ENCODE data around the gene CAND2.
"Not testable (repeated sequence)": the region's sequence is repeated elsewhere in the genome, so short reads cannot be mapped to it uniquely, and the experiment has no call there.

CAND2 gene

DNA sequence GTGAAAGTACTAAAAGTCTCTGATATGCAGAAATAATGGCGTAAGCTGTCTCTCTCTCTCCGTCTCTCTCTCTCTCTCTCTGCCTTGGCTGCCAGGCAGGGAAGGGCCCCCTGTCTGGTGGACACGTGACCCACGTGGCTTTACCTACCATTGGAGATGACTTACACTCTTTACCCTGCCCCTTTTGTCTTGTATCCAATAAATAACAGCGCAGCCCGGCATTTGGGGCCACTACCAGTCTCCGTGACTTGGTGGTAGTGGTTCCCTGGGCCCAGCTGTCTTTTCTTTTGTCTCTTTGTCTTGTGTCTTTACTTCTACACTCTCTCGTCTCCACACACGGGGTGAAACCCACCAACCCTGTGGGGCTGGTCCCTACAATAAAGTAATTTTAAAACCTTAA is 25.2 kb upstream of the CAND2 start:
- Histone ChIP-seq H3K4me3 (ENCODE audit: low read depth in 1 of 2, low read length in 2 of 2) (no peak overlapping the region), H3K4me1 (ENCODE audit: control insufficient read depth in 1 of 2, insufficient read depth in 2 of 2, low read length in 2 of 2) (no peaks in the 10 kb centered on the region), H3K27me3 (ENCODE audit: control insufficient read depth in 1 of 2, insufficient read depth in 2 of 2, low read length in 2 of 2) (peaks cover 0 to 4% of the 10 kb centered on the region in 2 donors), H3K9me3 (ENCODE audit: control insufficient read depth in 1 of 2, low read length in 2 of 2) (no peaks in the 10 kb centered on the region), H3K9ac (ENCODE audit: low read depth in 1 of 2, low read length in 2 of 2) (no peak overlapping the region), H3K36me3 (ENCODE audit: control insufficient read depth in 1 of 2, insufficient read depth in 2 of 2, low read length in 2 of 2) (no peaks in the 10 kb centered on the region), H3K27ac (ENCODE audit: low read depth, low read length) (no peak overlapping the region)

DNA sequence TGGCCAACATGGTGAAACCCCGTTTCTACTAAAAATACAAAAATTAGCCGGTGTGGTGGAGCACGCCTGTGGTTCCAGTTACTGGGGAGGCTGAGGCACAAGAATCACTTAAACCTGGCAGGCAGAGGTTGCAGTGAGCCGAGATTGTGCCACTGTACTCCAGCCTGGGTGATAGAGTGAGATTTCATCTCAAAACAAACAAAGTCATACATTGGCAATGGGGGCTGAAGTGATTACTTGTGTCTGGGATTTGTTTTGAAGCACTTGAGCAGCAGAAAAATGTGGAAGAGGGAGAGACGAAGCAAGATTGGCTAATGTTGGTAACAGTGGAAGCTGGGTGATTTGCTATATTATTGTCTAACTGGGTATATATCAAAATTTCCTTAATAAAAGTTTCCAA is 24.0 kb upstream of the CAND2 start:
- H3K9ac ChIP-seq (ENCODE audit: low read depth in 1 of 2, low read length in 2 of 2): no peak overlapping the region
- no peak overlapping the region for H3K4me3 ChIP-seq (ENCODE audit: low read depth in 1 of 2, low read length in 2 of 2)
- H3K27me3 ChIP-seq (ENCODE audit: control insufficient read depth in 1 of 2, insufficient read depth in 2 of 2, low read length in 2 of 2): peaks cover 0 to 4% of the 10 kb centered on the region in 2 donors
- H3K36me3 ChIP-seq (ENCODE audit: control insufficient read depth in 1 of 2, insufficient read depth in 2 of 2, low read length in 2 of 2): no peaks in the 10 kb centered on the region
- H3K9me3 ChIP-seq (ENCODE audit: control insufficient read depth in 1 of 2, low read length in 2 of 2): no peaks in the 10 kb centered on the region
- H3K4me1 ChIP-seq (ENCODE audit: control insufficient read depth in 1 of 2, insufficient read depth in 2 of 2, low read length in 2 of 2): no peaks in the 10 kb centered on the region
- no peak overlapping the region for H3K27ac ChIP-seq (ENCODE audit: low read depth, low read length)

DNA sequence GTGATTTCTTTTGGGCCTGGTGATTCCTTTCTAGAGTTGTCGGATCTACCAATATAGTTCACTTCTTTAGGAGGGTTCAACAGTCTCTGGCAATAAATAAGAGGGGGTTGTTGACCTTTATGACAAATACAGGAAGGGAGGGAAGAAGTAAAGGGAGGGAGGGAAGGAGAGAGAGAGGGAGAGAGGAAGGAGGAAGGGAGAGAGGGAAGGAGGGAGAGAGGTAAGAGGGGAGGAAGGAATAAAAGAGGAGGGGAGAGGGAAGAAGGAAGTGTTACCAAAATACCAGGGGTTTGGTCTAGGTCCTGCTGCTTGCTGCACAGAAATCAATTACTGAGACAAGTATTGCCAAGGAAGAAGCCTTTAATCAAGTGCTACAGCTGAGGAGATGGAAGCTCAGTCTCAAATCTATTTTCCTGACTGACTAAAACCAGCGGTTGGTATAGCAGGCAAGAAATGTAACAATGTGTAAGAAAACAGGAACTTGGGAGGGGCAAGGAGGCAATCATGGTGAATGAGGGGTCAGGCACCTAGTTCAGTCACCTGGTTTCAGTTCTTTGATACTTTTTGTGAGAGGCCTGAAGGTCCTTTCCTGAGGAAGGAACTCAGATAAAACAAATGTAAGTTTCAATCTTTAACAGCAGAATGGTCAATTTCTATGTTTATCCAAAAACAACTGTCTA is 23.3 kb upstream of the CAND2 start:
- no peak overlapping the region for H3K9ac ChIP-seq (ENCODE audit: low read depth in 1 of 2, low read length in 2 of 2)
- no peaks in the 10 kb centered on the region for H3K9me3 ChIP-seq (ENCODE audit: control insufficient read depth in 1 of 2, low read length in 2 of 2)
- peaks cover 0 to 4% of the 10 kb centered on the region in 2 donors for H3K27me3 ChIP-seq (ENCODE audit: control insufficient read depth in 1 of 2, insufficient read depth in 2 of 2, low read length in 2 of 2)
- H3K36me3 ChIP-seq (ENCODE audit: control insufficient read depth in 1 of 2, insufficient read depth in 2 of 2, low read length in 2 of 2): no peaks in the 10 kb centered on the region
- no peak overlapping the region for H3K27ac ChIP-seq (ENCODE audit: low read depth, low read length)
- H3K4me1 ChIP-seq (ENCODE audit: control insufficient read depth in 1 of 2, insufficient read depth in 2 of 2, low read length in 2 of 2): no peaks in the 10 kb centered on the region
- H3K4me3 ChIP-seq (ENCODE audit: low read depth in 1 of 2, low read length in 2 of 2): no peak overlapping the region

DNA sequence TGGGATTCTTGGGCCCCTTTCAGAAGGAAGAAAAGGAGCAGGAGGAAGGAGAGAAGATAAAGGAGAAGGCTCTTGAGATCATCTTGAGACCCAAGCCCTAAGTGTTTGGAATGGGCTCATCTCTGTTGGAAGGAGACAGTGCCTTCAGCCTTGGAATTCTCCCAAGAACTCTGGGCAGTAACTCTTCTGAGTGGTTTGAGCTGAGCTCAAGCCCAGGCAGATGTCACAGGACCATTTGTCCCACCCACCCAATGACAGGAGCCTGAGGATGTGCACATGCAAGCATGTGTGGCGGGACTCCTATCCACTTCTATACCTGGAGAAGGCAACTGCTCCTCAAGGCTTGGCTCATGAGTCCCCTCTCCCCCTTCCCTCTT is 22.8 kb upstream of the CAND2 start:
- Histone ChIP-seq H3K27ac (ENCODE audit: low read depth, low read length) (no peak overlapping the region), H3K9ac (ENCODE audit: low read depth in 1 of 2, low read length in 2 of 2) (no peak overlapping the region), H3K27me3 (ENCODE audit: control insufficient read depth in 1 of 2, insufficient read depth in 2 of 2, low read length in 2 of 2) (peaks cover 0 to 4% of the 10 kb centered on the region in 2 donors), H3K36me3 (ENCODE audit: control insufficient read depth in 1 of 2, insufficient read depth in 2 of 2, low read length in 2 of 2) (no peaks in the 10 kb centered on the region), H3K4me1 (ENCODE audit: control insufficient read depth in 1 of 2, insufficient read depth in 2 of 2, low read length in 2 of 2) (no peaks in the 10 kb centered on the region), H3K4me3 (ENCODE audit: low read depth in 1 of 2, low read length in 2 of 2) (no peak overlapping the region), H3K9me3 (ENCODE audit: control insufficient read depth in 1 of 2, low read length in 2 of 2) (no peaks in the 10 kb centered on the region)

DNA sequence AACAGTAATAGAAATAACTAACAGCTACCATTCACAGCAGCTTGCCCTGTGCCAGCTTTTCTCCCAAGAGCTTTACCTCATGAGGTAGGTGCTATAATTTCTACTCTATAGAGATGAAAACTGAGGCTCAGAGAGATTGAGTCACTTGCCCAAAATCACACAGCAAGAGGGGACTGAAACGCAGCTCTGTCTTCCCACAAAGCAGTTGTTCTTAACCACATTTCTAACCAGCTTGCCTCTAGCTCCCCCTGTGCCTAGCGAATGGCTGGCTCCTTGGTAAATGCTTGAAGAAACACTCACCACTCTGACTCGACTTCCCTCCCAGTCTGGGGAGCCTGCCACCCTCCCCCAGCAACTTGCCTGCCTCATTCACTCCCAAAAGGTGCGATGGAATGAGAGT is 21.9 kb upstream of the CAND2 start:
- H3K9me3 ChIP-seq (ENCODE audit: control insufficient read depth in 1 of 2, low read length in 2 of 2): no peaks in the 10 kb centered on the region
- H3K36me3 ChIP-seq (ENCODE audit: control insufficient read depth in 1 of 2, insufficient read depth in 2 of 2, low read length in 2 of 2): no peaks in the 10 kb centered on the region
- H3K4me3 ChIP-seq (ENCODE audit: low read depth in 1 of 2, low read length in 2 of 2): no peak overlapping the region
- H3K9ac ChIP-seq (ENCODE audit: low read depth in 1 of 2, low read length in 2 of 2): no peak overlapping the region
- H3K27ac ChIP-seq (ENCODE audit: low read depth, low read length): no peak overlapping the region
- H3K4me1 ChIP-seq (ENCODE audit: control insufficient read depth in 1 of 2, insufficient read depth in 2 of 2, low read length in 2 of 2): no peaks in the 10 kb centered on the region
- H3K27me3 ChIP-seq (ENCODE audit: control insufficient read depth in 1 of 2, insufficient read depth in 2 of 2, low read length in 2 of 2): peaks cover 0 to 4% of the 10 kb centered on the region in 2 donors

DNA sequence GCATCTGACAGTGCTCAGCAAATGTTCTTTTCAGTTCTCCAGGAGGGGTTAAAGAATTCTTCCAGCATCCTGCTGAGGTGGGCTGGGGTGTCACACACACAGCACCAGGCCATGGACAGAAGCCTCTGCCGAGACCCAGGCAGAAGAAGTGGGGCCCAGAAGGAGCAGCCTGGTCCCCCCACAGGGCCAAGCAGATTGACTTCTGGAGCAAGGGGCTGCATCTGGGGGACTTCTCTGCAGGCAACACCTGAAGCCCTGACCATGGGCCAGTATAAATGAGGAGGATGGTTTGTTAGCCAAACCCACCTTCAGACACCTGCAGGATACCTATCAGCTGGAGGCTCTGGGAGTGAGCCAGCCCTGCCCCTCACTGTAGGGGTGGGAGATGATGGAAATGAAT is 21.3 kb upstream of the CAND2 start:
- H3K36me3 ChIP-seq (ENCODE audit: control insufficient read depth in 1 of 2, insufficient read depth in 2 of 2, low read length in 2 of 2): no peaks in the 10 kb centered on the region
- no peak overlapping the region for H3K27ac ChIP-seq (ENCODE audit: low read depth, low read length)
- no peaks in the 10 kb centered on the region for H3K9me3 ChIP-seq (ENCODE audit: control insufficient read depth in 1 of 2, low read length in 2 of 2)
- H3K27me3 ChIP-seq (ENCODE audit: control insufficient read depth in 1 of 2, insufficient read depth in 2 of 2, low read length in 2 of 2): peaks cover 0 to 4% of the 10 kb centered on the region in 2 donors
- H3K9ac ChIP-seq (ENCODE audit: low read depth in 1 of 2, low read length in 2 of 2): no peak overlapping the region
- H3K4me3 ChIP-seq (ENCODE audit: low read depth in 1 of 2, low read length in 2 of 2): no peak overlapping the region
- no peaks in the 10 kb centered on the region for H3K4me1 ChIP-seq (ENCODE audit: control insufficient read depth in 1 of 2, insufficient read depth in 2 of 2, low read length in 2 of 2)

DNA sequence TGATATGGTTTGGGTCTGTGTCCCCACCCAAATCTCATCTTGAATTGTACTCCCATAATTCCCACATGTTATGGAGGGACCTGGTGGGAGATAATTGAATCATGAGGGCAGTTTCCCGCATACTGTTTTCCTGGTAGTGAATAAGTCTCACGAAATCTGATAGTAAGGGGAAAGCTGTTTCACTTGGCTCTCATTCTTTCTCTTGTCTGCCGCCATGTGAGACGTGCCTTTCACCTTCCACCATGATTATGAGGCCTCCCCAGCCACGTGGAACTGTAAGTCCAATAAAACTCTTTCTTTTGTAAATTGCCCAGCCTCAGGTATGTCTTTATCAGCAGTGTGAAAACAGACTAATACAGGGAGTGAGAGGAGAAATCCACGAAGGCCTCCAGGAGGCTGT is 20.5 kb upstream of the CAND2 start:
- not testable (repeated sequence) for H3K9ac ChIP-seq (ENCODE audit: low read depth in 1 of 2, low read length in 2 of 2); H3K4me3 ChIP-seq (ENCODE audit: low read depth in 1 of 2, low read length in 2 of 2); H3K4me1 ChIP-seq (ENCODE audit: control insufficient read depth in 1 of 2, insufficient read depth in 2 of 2, low read length in 2 of 2); H3K27ac ChIP-seq (ENCODE audit: low read depth, low read length); H3K36me3 ChIP-seq (ENCODE audit: control insufficient read depth in 1 of 2, insufficient read depth in 2 of 2, low read length in 2 of 2); H3K9me3 ChIP-seq (ENCODE audit: control insufficient read depth in 1 of 2, low read length in 2 of 2); H3K27me3 ChIP-seq (ENCODE audit: control insufficient read depth in 1 of 2, insufficient read depth in 2 of 2, low read length in 2 of 2)

DNA sequence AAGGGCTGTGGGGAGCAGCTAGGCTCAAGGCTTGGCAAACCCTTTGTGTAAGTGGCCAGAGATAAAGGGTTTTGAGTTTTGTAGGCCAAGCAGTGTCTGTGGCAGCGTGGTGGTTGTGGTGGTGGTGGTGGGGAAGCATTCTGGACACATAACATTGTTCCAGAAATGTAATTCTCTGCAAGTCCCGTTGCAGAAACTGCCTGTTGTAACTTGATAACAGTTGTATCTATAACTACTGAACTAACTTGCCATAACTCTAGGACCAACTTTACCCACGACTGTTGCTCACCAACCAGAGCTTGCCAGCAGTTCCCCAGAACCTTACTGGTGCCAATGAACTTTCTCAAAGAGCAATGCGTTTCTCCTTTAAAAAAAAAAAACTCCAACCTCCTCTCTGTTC is 19.3 kb upstream of the CAND2 start:
- peaks cover 0 to 4% of the 10 kb centered on the region in 2 donors for H3K27me3 ChIP-seq (ENCODE audit: control insufficient read depth in 1 of 2, insufficient read depth in 2 of 2, low read length in 2 of 2)
- no peaks in the 10 kb centered on the region for H3K36me3 ChIP-seq (ENCODE audit: control insufficient read depth in 1 of 2, insufficient read depth in 2 of 2, low read length in 2 of 2)

DNA sequence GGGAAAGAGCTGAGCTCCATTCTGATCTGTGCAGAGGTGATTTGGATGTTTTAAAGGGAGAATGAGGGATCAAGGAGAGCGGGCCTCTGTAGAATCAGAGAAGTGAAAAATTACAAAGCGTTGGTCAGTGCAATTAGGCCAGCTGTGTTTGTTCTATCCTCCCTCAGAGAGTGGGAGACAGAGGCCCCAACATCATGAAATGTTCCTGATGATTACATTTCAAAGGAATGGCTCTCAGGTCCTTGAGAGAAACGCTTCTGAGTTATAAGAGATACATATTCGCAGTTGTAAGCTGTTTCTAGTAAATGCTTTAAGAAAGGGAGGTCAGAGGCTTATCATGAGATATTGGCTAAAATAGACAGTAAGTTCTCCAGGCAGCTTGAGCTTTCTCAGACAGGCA is 15.7 kb upstream of the CAND2 start:
- Histone ChIP-seq H3K27me3 (ENCODE audit: control insufficient read depth in 1 of 2, insufficient read depth in 2 of 2, low read length in 2 of 2) (no peaks in the 10 kb centered on the region), H3K9me3 (ENCODE audit: control insufficient read depth in 1 of 2, low read length in 2 of 2) (no peaks in the 10 kb centered on the region), H3K4me1 (ENCODE audit: control insufficient read depth in 1 of 2, insufficient read depth in 2 of 2, low read length in 2 of 2) (no peaks in the 10 kb centered on the region), H3K27ac (ENCODE audit: low read depth, low read length) (no peak overlapping the region), H3K9ac (ENCODE audit: low read depth in 1 of 2, low read length in 2 of 2) (no peak overlapping the region), H3K36me3 (ENCODE audit: control insufficient read depth in 1 of 2, insufficient read depth in 2 of 2, low read length in 2 of 2) (no peaks in the 10 kb centered on the region), H3K4me3 (ENCODE audit: low read depth in 1 of 2, low read length in 2 of 2) (no peak overlapping the region)

More for the DNA sequence above, 19.3 kb upstream of the CAND2 start:
- H3K4me3 ChIP-seq (ENCODE audit: low read depth in 1 of 2, low read length in 2 of 2): no peak overlapping the region
- H3K9me3 ChIP-seq (ENCODE audit: control insufficient read depth in 1 of 2, low read length in 2 of 2): no peaks in the 10 kb centered on the region
- H3K4me1 ChIP-seq (ENCODE audit: control insufficient read depth in 1 of 2, insufficient read depth in 2 of 2, low read length in 2 of 2): no peaks in the 10 kb centered on the region
- H3K27ac ChIP-seq (ENCODE audit: low read depth, low read length): no peak overlapping the region
- H3K9ac ChIP-seq (ENCODE audit: low read depth in 1 of 2, low read length in 2 of 2): no peak overlapping the region

DNA sequence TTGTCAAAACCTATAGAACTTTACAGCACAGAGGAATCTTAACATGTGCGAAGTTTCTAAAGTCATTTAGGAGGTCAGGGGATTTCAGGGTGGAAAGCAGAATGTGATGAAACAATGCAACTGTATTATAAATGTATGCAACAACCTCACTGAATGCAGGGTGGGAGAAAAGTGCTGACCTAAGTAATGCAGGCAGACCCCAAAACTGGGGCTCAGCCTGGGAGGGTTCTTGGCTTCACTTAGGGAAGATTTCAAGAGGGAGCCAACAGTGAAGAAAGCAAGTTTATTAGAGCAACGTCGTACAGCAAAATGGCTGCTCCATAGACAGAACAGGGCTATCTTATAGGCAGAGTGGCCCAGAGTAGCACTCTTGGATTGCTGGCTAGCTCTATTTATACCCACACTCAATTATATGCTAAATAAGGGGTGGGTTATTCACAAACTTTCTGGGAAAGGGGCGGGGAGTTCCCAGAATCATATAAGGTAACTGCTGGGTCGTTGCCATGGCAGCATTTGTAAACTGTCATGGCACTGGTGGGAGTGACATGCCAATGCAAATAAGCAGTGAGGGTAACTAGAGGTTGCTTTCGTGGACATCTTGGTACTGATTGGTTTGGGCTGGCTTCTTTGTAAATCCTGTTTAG is 14.2 kb upstream of the CAND2 start:
- H3K9ac ChIP-seq (ENCODE audit: low read depth in 1 of 2, low read length in 2 of 2): no peak overlapping the region
- no peak overlapping the region for H3K27ac ChIP-seq (ENCODE audit: low read depth, low read length)
- no peaks in the 10 kb centered on the region for H3K27me3 ChIP-seq (ENCODE audit: control insufficient read depth in 1 of 2, insufficient read depth in 2 of 2, low read length in 2 of 2)
- no peaks in the 10 kb centered on the region for H3K9me3 ChIP-seq (ENCODE audit: control insufficient read depth in 1 of 2, low read length in 2 of 2)
- no peak overlapping the region for H3K4me3 ChIP-seq (ENCODE audit: low read depth in 1 of 2, low read length in 2 of 2)
- no peaks in the 10 kb centered on the region for H3K4me1 ChIP-seq (ENCODE audit: control insufficient read depth in 1 of 2, insufficient read depth in 2 of 2, low read length in 2 of 2)
- H3K36me3 ChIP-seq (ENCODE audit: control insufficient read depth in 1 of 2, insufficient read depth in 2 of 2, low read length in 2 of 2): no peaks in the 10 kb centered on the region
